ENCODE data around the gene ACP3.

GRCh38 chr3:132317229-132317948, at the start of gene ACP3:
- TF ChIP-seq CTCF (IDR thresholded peaks at IDR 0.05; ENCODE audit: low read depth, low read length, missing input control) (no peak), REST (IDR thresholded peaks at IDR 0.05) (no peak), JUND (IDR thresholded peaks at IDR 0.05) (no peak), GABPA (IDR thresholded peaks at IDR 0.05 in 1 of 2, conservative IDR thresholded peaks at IDR 0.05 in 1 of 2) (no peak), TAF1 (conservative IDR thresholded peaks at IDR 0.05) (no peak), ATF3 (IDR thresholded peaks at IDR 0.05) (no peak), RAD21 (IDR thresholded peaks at IDR 0.05) (peak in 1 of 2 donors; percentile 4), MAX (IDR thresholded peaks at IDR 0.05) (no peak)
